Jurkat, Clone E6-1 (cell line): ENCODE data around the gene KLHL33.
"Not testable (repeated sequence)": the region's sequence is repeated elsewhere in the genome, so short reads cannot be mapped to it uniquely, and the experiment has no call there.

Experiments
- DNase-seq: peaks from one replicate; pipeline ENCODE4 v3.0.0-alpha.2; 2011; ENCODE audit warnings: low read depth, low spot score
- H3K4me3 ChIP-seq: 2 replicates; pipeline ENCODE4 v1.5.1; 2011; ENCODE audit warnings: mild to moderate bottlenecking, low read length, control low read depth, moderate library complexity

KLHL33 gene

GRCh38 chr14:20454516-20455354 is 18.8 kb upstream of the KLHL33 start, which contains the start of the genes APEX1 and OSGEP:
TSS of gene APEX1 (plus strand) at chr14:20455226. CDS start at chr14:20455646, 420 bp downstream.
TSS of gene OSGEP (minus strand) at chr14:20454812. CDS start at chr14:20454683, 129 bp downstream.
- DNase-seq: peak; percentile 99
- H3K4me3 ChIP-seq: peak within 1 kb of the TSS; percentile 97

- H3K4me3 ChIP-seq, DNase-seq: not testable (repeated sequence)
These were observed 16.9 kb upstream of the KLHL33 start for GRCh38 chr14:20452831-20453230.

- H3K4me3 ChIP-seq: no peak overlapping the region
- DNase-seq: no peak
These were observed 10.9 kb upstream of the KLHL33 start for GRCh38 chr14:20446889-20447288.

- not testable (repeated sequence) for DNase-seq, H3K4me3 ChIP-seq
These were observed 7.7 kb upstream of the KLHL33 start for GRCh38 chr14:20443650-20444049.

- DNase-seq: no peak
- no peak overlapping the region for H3K4me3 ChIP-seq
These were observed 5.5 kb upstream of the KLHL33 start for GRCh38 chr14:20441461-20441860.

GRCh38 chr14:20440882-20441281 is 4.9 kb upstream of the KLHL33 start:
- H3K4me3 ChIP-seq: no peak overlapping the region

GRCh38 chr14:20440465-20440864 is 4.5 kb upstream of the KLHL33 start:
- no peak for DNase-seq

More at GRCh38 chr14:20440882-20441281, 4.9 kb upstream of the KLHL33 start:
- no peak for DNase-seq

GRCh38 chr14:20438664-20439063 is 2.7 kb upstream of the KLHL33 start:
- H3K4me3 ChIP-seq: no peak overlapping the region
- no peak for DNase-seq

More at GRCh38 chr14:20440465-20440864, 4.5 kb upstream of the KLHL33 start:
- H3K4me3 ChIP-seq: no peak overlapping the region

GRCh38 chr14:20436363-20436755 is 393 bp upstream of the KLHL33 start:
- DNase-seq: no peak
- H3K4me3 ChIP-seq: no peak overlapping the region

- no peak for DNase-seq
- no peak overlapping the region for H3K4me3 ChIP-seq
These were observed 1.0 kb downstream of the KLHL33 start for GRCh38 chr14:20434701-20435581.

- no peak overlapping the region; the same call in 1 of the 2 replicates for H3K4me3 ChIP-seq
- DNase-seq: no peak
These were observed 5.9 kb downstream of the KLHL33 start for GRCh38 chr14:20429801-20430669.

- DNase-seq: no peak
- H3K4me3 ChIP-seq: no peak overlapping the region
These were observed 7.2 kb downstream of the KLHL33 start for GRCh38 chr14:20428802-20429201.

GRCh38 chr14:20428010-20428365 is 8.0 kb downstream of the KLHL33 start:
- DNase-seq: no peak
- peak overlapping the region; percentile 39 for H3K4me3 ChIP-seq

GRCh38 chr14:20427231-20428009 is 8.5 kb downstream of the KLHL33 start:
- H3K4me3 ChIP-seq: peak overlapping the region; percentile 39
- DNase-seq: peak; percentile 90

GRCh38 chr14:20424851-20425250 is 11.1 kb downstream of the KLHL33 start:
- no peak for DNase-seq
- H3K4me3 ChIP-seq: no peak overlapping the region

- DNase-seq: no peak
These were observed 13.1 kb downstream of the KLHL33 start for GRCh38 chr14:20422886-20423285.

GRCh38 chr14:20421267-20421666 is 14.7 kb downstream of the KLHL33 start:
- H3K4me3 ChIP-seq: no peak overlapping the region
- no peak for DNase-seq

More at GRCh38 chr14:20422886-20423285, 13.1 kb downstream of the KLHL33 start:
- H3K4me3 ChIP-seq: no peak overlapping the region

GRCh38 chr14:20419419-20419818 is 16.5 kb downstream of the KLHL33 start:
- no peak for DNase-seq
- H3K4me3 ChIP-seq: no peak overlapping the region
